ENCODE results near the gene JPH4.

The JPH4 gene

GRCh38 chr14:23579739-23580138 is 1.1 kb upstream of the JPH4 start:
- no peak for DNase-seq (ENCODE audit: low read depth)

- DNase-seq (ENCODE audit: low read depth), result no peak
Observed at GRCh38 chr14:23579311-23579630, 681 bp upstream of the JPH4 start.

- no peak for DNase-seq (ENCODE audit: low read depth)
Observed at GRCh38 chr14:23577710-23578392, 739 bp downstream of the JPH4 start.

GRCh38 chr14:23577004-23577681 is 1.4 kb downstream of the JPH4 start:
- DNase-seq (ENCODE audit: low read depth), result no peak

GRCh38 chr14:23573384-23574015 is 5.1 kb downstream of the JPH4 start:
- DNase-seq (ENCODE audit: low read depth), result no peak

- DNase-seq (ENCODE audit: low read depth), result no peak
Observed at GRCh38 chr14:23572836-23573235, 5.8 kb downstream of the JPH4 start.

- DNase-seq (ENCODE audit: low read depth), result no peak
Observed at GRCh38 chr14:23572524-23572828, 6.1 kb downstream of the JPH4 start.

GRCh38 chr14:23571701-23572523 is 6.7 kb downstream of the JPH4 start:
- DNase-seq (ENCODE audit: low read depth), result no peak

GRCh38 chr14:23570806-23571483 is 7.6 kb downstream of the JPH4 start:
- DNase-seq (ENCODE audit: low read depth), result no peak

GRCh38 chr14:23569443-23570151 is 9.0 kb downstream of the JPH4 start:
- DNase-seq (ENCODE audit: low read depth), result no peak

GRCh38 chr14:23568600-23569331 is 9.8 kb downstream of the JPH4 start:
- no peak for DNase-seq (ENCODE audit: low read depth)

- no peak for DNase-seq (ENCODE audit: low read depth)
Observed at GRCh38 chr14:23568021-23568599, 10.5 kb downstream of the JPH4 start.

GRCh38 chr14:23567186-23568020 is 11.2 kb downstream of the JPH4 start, which contains the start of gene AP1G2:
AP1G2 (minus strand) TSS chr14:23567791; CDS start chr14:23567314, 477 bp downstream.
- no peak for DNase-seq (ENCODE audit: low read depth)

- no peak for DNase-seq (ENCODE audit: low read depth)
Observed at GRCh38 chr14:23566778-23567185, 11.8 kb downstream of the JPH4 start.

- no peak for DNase-seq (ENCODE audit: low read depth)
Observed at GRCh38 chr14:23566112-23566777, 12.3 kb downstream of the JPH4 start.

GRCh38 chr14:23565626-23566025 is 13.0 kb downstream of the JPH4 start:
- DNase-seq (ENCODE audit: low read depth), result no peak

- DNase-seq (ENCODE audit: low read depth), result no peak
Observed at GRCh38 chr14:23564876-23565275, 13.7 kb downstream of the JPH4 start.

GRCh38 chr14:23564181-23564812 is 14.3 kb downstream of the JPH4 start:
- no peak for DNase-seq (ENCODE audit: low read depth)

Data from GM04503 (cell line).